Activated T-cell treated with anti-CD3 and anti-CD28 coated beads, Interleukin-2, amount 50 U/mL, for 72 hours (primary cell): ENCODE measurements around the gene SCARB1. TPM values are rescaled to one million over a fixed set of nuclear protein-coding genes. Genes with fewer than 3 reads are reported as not detected.
"Not testable (repeated sequence)": the region's sequence is repeated elsewhere in the genome, so short reads cannot be mapped to it uniquely, and the experiment has no call there.

Experiments
- ATAC-seq, 2 donors: fragments of 150-1000 bp; cut with Tn5 transposase; replicated peaks in 1 of 2; 2 replicates each; pipeline ENCODE4 v1.10.0; 2021; ENCODE audit warnings: moderate library complexity in 2 of 2, mild to moderate bottlenecking in 1 of 2
- DNase-seq, 2 donors: peaks; one replicate each; pipeline ENCODE4 v3.0.0; 2021 to 2022; ENCODE audit warnings: mixed read lengths in 1 of 2
- H3K27ac Mint-ChIP-seq: one replicate; pipeline ENCODE4 v1.8.0; 2022; ENCODE audit warnings: mild to moderate bottlenecking, moderate library complexity, mixed read lengths
- H3K27me3 Mint-ChIP-seq: one replicate; pipeline ENCODE4 v1.8.0; 2022; ENCODE audit warnings: low read depth, mixed read lengths
- H3K36me3 Mint-ChIP-seq, 2 donors: one replicate each; pipeline ENCODE4 v1.8.0; 2022; ENCODE audit warnings: mixed read lengths in 2 of 2, mild to moderate bottlenecking in 1 of 2; ENCODE audit not compliant: insufficient read depth in 2 of 2
- H3K4me1 Mint-ChIP-seq: one replicate; pipeline ENCODE4 v1.8.0; 2022; ENCODE audit warnings: low read depth, mixed read lengths
- H3K4me3 Mint-ChIP-seq, 2 donors: one replicate each; pipeline ENCODE4 v1.8.0; 2022; ENCODE audit warnings: mild to moderate bottlenecking in 2 of 2, mixed read lengths in 2 of 2, moderate library complexity in 2 of 2
- H3K9me3 Mint-ChIP-seq, 2 donors: one replicate each; pipeline ENCODE4 v1.8.0; 2022; ENCODE audit warnings: mixed read lengths in 2 of 2
- total RNA-seq, 2 donors: library from RNA; stranded (reverse); gene quantifications; one replicate each; pipeline ENCODE4 v1.2.3, GENCODE V29; 2022

Gene SCARB1, protein sequence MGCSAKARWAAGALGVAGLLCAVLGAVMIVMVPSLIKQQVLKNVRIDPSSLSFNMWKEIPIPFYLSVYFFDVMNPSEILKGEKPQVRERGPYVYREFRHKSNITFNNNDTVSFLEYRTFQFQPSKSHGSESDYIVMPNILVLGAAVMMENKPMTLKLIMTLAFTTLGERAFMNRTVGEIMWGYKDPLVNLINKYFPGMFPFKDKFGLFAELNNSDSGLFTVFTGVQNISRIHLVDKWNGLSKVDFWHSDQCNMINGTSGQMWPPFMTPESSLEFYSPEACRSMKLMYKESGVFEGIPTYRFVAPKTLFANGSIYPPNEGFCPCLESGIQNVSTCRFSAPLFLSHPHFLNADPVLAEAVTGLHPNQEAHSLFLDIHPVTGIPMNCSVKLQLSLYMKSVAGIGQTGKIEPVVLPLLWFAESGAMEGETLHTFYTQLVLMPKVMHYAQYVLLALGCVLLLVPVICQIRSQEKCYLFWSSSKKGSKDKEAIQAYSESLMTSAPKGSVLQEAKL
- 10 to 100 TPM; 13.4 to 14.5 TPM for total RNA-seq

DNA sequence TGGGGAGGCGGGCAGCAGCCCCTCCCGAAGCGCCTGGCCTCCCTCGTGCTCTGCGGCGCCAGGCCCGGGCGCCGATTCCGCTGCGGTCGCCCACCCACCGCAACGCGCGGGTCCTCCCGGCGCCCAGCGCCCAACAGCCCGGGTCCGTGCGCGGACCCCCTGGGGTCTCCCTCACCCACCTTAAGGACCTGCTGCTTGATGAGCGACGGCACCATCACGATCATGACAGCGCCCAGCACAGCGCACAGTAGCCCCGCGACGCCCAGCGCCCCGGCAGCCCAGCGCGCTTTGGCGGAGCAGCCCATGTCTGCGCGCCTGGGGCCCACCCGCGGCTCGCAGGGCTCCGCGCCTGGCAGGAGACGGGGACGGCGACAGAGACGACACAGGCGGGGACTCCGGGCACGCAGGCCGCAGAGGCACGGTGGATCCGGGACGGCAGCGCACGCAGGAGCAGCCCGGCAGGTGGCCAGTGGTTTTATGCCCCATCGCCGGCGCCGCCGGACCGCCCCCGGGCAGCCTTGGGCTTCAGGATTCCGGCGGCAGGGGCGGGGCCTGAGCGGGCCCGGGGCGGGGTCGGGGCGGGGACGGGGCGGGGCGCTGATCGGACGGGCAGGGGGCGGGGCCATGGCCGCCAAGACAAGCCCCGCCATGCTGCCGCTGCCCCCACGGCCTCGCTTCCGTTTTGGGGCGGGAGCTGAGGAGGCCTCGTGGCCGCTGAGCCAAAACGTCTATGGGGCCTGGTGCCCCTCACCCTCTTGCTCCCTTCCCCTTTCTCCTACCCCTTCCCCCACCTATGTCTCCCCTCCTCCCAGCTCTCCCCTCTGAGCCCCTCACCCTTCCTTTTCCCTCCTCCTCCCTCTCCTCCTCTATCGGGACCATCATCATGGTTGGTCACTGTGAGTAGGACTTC is at the start of gene SCARB1:
Gene SCARB1 (minus strand): TSS at position 449 of the 910 bp plus-strand sequence. CDS start 144 bp downstream, at position 305.
- no peaks in the 10 kb centered on the region for H3K9me3 Mint-ChIP-seq
- peak within 1 kb of the TSS; percentile 84 for H3K27ac Mint-ChIP-seq
- peak within 1 kb of the TSS; percentile 85 to 90 for H3K4me3 Mint-ChIP-seq
- peaks cover 4% of the 10 kb centered on the region for H3K27me3 Mint-ChIP-seq
- ATAC-seq, result peak; percentile 87 to 91
- peak; percentile 81 to 84 for DNase-seq
- peaks cover 36% of the 10 kb centered on the region for H3K4me1 Mint-ChIP-seq
- H3K36me3 Mint-ChIP-seq, result peaks cover 0 to 1% of the 10 kb centered on the region in 2 donors

DNA sequence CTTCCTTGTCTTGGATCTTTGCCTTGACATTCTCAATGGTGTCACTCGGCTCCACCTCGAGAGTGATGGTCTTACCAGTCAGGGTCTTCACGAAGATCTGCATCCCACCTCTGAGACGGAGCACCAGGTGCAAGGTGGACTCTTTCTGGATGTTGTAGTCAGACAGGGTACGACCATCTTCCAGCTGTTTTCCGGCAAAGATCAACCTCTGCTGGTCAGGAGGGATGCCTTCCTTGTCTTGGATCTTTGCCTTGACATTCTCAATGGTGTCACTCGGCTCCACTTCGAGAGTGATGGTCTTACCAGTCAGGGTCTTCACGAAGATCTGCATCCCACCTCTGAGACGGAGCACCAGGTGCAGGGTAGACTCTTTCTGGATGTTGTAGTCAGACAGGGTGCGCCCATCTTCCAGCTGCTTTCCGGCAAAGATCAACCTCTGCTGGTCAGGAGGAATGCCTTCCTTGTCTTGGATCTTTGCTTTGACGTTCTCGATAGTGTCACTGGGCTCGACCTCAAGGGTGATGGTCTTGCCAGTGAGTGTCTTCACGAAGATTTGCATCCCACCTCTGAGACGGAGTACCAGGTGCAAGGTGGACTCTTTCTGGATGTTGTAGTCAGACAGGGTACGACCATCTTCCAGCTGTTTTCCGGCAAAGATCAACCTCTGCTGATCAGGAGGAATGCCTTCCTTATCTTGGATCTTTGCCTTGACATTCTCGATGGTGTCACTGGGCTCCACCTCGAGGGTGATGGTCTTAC is 49.0 kb upstream of the SCARB1 start:
- not testable (repeated sequence) for H3K9me3 Mint-ChIP-seq, H3K27me3 Mint-ChIP-seq, ATAC-seq, DNase-seq
- Mint-ChIP-seq H3K36me3 (peaks cover 31 to 33% of the 10 kb centered on the region in 2 donors), H3K4me3 (peak overlapping the region; percentile 92 to 96), H3K27ac (peak overlapping the region; percentile 99), H3K4me1 (peaks cover 66% of the 10 kb centered on the region)

DNA sequence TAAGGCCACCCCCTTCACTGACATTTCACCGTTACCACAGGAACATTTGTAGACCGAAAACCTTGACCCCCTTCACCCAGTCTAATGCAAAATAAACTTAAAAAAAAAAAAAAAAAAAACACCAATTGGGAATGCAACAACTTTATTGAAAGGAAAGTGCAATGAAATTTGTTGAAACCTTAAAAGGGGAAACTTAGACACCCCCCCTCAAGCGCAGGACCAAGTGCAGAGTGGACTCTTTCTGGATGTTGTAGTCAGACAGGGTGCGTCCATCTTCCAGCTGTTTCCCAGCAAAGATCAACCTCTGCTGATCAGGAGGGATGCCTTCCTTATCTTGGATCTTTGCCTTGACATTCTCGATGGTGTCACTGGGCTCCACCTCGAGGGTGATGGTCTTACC is 47.9 kb upstream of the SCARB1 start:
- peak overlapping the region; percentile 59 to 82 for H3K4me3 Mint-ChIP-seq
- not testable (repeated sequence) for H3K9me3 Mint-ChIP-seq, DNase-seq, ATAC-seq, H3K27me3 Mint-ChIP-seq
- H3K27ac Mint-ChIP-seq, result peak overlapping the region; percentile 98
- H3K36me3 Mint-ChIP-seq, result peaks cover 31 to 33% of the 10 kb centered on the region in 2 donors
- H3K4me1 Mint-ChIP-seq, result peaks cover 57% of the 10 kb centered on the region

DNA sequence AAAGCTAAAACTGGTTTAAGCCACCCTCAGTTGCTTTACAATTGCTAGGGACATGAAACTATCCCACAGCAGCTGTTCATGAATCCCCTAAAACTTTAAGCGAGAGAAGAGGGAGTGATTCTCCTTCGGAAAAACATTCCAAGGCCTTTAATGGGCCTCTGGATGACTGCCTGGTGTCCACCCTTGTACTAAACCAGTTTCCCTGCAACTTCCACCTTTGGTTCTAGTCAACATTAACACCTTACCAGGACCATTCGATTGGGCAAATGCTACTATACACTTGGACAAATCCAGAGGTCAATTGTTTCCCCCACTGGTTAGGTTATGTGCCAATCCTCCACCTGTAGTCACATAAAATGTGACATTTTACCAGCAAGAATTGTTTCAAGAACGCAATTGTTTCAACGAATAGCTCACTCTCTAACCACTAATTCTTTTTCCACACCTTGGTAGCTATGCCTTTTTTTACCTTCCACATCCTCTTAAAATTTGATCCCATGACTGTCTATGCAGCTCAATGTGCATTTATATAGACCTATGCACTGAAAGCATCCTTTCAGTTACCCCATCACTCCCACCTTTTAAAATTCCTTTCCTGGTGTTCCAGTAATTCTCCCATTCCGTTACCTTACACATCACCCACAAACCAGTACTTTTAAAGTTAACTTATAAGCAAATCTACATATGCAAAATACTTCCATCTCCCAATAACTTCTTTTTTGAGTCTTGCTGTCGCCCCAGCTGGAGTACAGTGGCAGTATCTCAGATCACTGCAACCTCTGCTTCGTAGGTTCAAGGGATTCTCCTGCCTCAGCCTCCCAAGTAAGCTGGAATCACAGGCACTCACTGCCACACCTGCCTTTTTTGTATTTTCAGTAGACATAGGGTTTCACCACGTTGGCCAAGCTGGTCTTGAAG is 47.2 kb upstream of the SCARB1 start:
- Mint-ChIP-seq H3K36me3 (peaks cover 31 to 33% of the 10 kb centered on the region in 2 donors), H3K4me1 (peaks cover 57% of the 10 kb centered on the region), H3K27me3 (no peaks in the 10 kb centered on the region), H3K27ac (peak overlapping the region; percentile 98), H3K4me3 (peak overlapping the region; percentile 59 to 82), H3K9me3 (no peaks in the 10 kb centered on the region)
- no peak for ATAC-seq
- DNase-seq, result no peak

DNA sequence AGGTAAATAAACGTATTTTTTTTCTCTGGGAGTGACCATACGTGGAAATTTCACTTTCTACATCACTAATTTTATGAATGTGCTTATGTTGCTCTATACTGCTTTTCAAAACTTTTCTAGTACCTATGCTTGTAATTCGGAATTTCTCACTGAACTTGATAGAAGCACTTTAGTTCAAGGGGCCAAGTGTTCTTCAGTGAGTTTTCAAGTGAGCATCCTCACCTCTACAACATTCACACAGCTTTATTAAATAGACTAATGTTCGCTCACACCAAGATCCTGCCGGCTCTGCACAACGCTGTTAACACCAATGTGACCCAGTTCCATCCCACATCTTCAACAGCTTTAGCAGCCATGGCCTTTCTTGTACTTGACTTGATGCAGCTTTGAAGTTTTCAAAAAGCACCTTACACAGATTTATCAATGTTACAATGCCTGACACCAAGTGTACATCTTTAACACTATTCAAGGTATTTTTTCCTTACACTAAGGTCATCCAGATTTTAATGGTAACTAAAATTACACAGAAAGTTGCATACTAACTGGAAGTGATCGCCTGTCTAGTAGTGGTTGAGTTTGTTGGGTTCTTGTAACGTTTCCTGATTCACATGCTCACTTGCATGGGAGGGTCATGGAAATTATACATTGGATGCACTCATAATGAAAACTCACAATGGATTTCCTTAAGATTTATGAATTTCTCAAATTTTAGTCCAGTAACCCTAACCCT is 46.3 kb upstream of the SCARB1 start:
- Mint-ChIP-seq H3K4me1 (peaks cover 61% of the 10 kb centered on the region), H3K27ac (peak overlapping the region; percentile 98), H3K4me3 (peak overlapping the region; percentile 59 to 82), H3K36me3 (peaks cover 31 to 33% of the 10 kb centered on the region in 2 donors), H3K9me3 (no peaks in the 10 kb centered on the region), H3K27me3 (no peaks in the 10 kb centered on the region)
- DNase-seq, result no peak
- ATAC-seq, result peak in 1 of 2 donors; percentile 3

DNA sequence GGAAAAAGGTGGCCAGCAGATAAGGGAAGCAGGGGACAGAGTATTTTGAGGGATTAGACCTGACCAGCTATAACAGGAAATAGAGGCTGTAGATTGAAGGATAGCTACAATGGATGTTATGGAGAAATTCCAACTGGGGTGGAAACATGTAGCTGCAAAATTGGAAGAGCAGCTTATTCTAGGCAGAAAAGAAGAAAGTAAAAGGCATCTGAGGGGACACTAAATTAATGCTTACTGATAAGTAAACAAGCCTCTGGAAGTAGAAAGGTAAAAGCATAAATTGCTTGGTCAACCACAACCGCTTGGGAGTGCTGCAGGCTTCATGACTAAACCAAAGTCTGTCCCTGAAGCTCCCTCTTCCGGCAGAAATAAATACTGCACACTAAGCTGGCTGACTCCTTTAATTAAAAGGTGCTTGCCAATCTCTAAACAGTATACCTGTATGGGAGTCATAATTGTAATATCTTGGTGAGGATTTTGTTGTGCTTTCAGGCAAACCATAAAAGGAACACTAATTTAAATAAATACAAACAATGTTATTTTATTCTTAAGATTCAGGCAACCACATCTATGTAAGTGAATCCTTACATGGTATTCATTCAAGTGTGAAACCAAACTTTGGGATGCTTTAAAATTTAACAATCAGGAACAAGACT is 43.1 kb upstream of the SCARB1 start:
- H3K4me1 Mint-ChIP-seq, result peaks cover 43% of the 10 kb centered on the region
- no peaks in the 10 kb centered on the region for H3K27me3 Mint-ChIP-seq
- DNase-seq, result peak; percentile 91 to 93
- peak; percentile 57 to 66 for ATAC-seq
- H3K36me3 Mint-ChIP-seq, result peaks cover 9 to 10% of the 10 kb centered on the region in 2 donors
- no peak overlapping the region for H3K27ac Mint-ChIP-seq
- H3K9me3 Mint-ChIP-seq, result no peaks in the 10 kb centered on the region
- H3K4me3 Mint-ChIP-seq, result no peak overlapping the region

DNA sequence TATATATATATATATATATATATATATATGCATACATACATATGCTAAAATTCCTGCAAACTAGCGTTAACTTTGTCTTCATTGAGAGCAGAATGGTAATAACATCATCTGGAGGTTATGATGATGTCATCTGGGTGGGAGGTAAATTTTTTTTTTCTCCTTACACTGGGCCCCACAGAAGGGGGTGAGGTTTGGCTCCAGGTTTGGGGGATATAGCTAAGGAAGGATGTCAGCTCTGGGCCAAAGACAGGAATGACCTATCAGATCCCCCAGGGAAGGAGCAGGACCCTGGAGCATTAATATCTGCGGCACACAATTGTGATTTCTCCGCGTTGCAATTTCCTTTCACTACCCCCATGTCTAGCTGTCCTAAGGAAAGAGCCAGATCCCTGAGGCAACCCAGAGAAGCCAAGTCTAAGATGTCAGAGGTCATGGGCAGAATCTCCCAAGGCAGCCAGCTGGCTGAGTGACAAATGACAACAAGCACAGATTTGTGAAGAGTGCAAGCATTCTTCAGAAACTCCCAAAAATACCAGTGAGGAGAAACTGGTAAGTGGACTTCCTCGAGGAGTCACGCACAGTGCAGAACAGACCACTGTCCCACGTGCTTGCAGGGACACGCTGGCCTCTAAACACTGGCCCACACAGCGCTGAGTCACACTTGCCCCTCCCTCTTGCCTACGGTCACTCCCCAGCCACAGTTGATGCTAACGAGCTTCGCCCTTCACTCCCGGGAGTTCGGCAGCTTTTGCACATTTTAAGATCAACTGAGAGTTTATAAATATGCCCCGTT is 40.8 kb upstream of the SCARB1 start:
- Mint-ChIP-seq H3K9me3 (no peaks in the 10 kb centered on the region), H3K27me3 (no peaks in the 10 kb centered on the region), H3K36me3 (no peaks in the 10 kb centered on the region), H3K27ac (no peak overlapping the region), H3K4me3 (no peak overlapping the region), H3K4me1 (peaks cover 21% of the 10 kb centered on the region)
- peak in 1 of 2 donors; percentile 16 for ATAC-seq
- no peak for DNase-seq

DNA sequence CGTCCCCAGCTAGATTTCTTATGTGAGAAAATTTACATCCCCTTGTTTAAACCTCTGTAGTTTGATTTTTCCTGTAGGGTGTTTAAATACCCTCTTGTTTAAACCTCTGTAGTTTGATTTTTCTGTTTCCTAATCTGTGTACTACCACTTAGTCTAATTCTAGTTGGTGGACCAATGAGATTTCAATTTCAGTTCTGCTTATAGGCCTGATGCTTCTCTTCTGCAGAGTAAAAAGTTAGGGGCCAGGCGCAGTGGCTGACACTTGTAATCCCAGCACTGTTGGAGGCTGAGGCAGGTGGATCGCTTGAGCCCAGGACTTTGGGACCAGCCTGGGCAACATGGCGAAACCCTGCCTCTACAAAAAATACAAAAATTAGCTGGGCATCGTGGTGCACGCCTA is 39.3 kb upstream of the SCARB1 start:
- no peaks in the 10 kb centered on the region for H3K36me3 Mint-ChIP-seq
- H3K4me1 Mint-ChIP-seq, result peaks cover 34% of the 10 kb centered on the region
- H3K9me3 Mint-ChIP-seq, result no peaks in the 10 kb centered on the region
- ATAC-seq (no peak), DNase-seq (no peak)
- H3K27ac Mint-ChIP-seq, result no peak overlapping the region
- H3K27me3 Mint-ChIP-seq, result no peaks in the 10 kb centered on the region
- H3K4me3 Mint-ChIP-seq, result no peak overlapping the region

DNA sequence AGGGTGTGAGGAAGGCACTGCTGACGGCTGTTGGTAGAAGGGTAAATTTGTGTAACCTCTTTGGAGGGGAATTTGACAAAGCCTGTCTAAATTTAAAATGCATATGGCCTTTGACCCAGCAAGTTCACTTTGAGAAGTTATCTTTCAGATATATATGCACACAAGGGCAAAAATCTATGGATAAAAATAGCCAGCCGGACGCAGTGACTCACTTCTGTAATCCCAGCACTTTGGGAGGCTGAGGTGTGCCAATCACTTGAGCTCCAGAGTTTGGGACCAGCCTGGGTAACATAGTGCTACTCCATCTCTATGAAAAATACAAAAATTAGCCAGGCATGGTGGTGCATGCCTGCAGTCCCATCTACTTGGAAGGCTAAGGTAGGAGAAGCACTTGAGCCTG is 37.3 kb upstream of the SCARB1 start:
- H3K9me3 Mint-ChIP-seq, result no peaks in the 10 kb centered on the region
- H3K36me3 Mint-ChIP-seq, result no peaks in the 10 kb centered on the region
- no peak overlapping the region for H3K4me3 Mint-ChIP-seq
- H3K27me3 Mint-ChIP-seq, result no peaks in the 10 kb centered on the region
- ATAC-seq (no peak), DNase-seq (no peak)
- H3K27ac Mint-ChIP-seq, result no peak overlapping the region
- peaks cover 27% of the 10 kb centered on the region for H3K4me1 Mint-ChIP-seq

DNA sequence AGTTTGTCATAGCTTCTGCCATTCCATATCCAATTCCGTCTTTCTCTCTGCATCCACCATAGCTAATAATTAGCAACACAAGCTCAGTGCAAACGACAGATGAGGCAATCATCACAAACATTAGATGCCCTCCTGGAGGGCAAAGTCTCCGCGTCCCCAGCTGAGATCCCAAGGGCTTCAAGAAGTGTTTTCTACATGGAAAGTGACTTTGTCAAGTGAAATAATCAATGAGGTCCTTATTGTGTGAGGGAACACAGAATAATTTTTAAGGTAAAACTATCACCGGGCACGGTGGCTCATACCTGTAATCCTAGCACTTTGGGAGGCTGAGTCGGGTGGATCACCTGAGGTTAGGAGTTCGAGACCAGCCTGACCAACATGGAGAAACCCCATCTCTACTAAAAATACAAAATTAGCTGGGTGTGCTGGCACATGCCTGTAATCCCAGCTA is 36.7 kb upstream of the SCARB1 start:
- H3K36me3 Mint-ChIP-seq, H3K27ac Mint-ChIP-seq, H3K27me3 Mint-ChIP-seq, DNase-seq, H3K4me3 Mint-ChIP-seq, H3K9me3 Mint-ChIP-seq, ATAC-seq: not testable (repeated sequence)
- H3K4me1 Mint-ChIP-seq, result peaks cover 22% of the 10 kb centered on the region
